Central memory CD4-positive, alpha-beta T cell (primary cell): ENCODE measurements around the gene MIDN.
A peak's percentile ranks its signal among the peaks of the same experiment; 100 is the strongest.
"Not testable (repeated sequence)": the region's sequence is repeated elsewhere in the genome, so short reads cannot be mapped to it uniquely, and the experiment has no call there.

Source experiments
- DNase-seq: peaks from one replicate; pipeline ENCODE4 v3.0.0; 2022

MIDN gene

GRCh38 chr19:1246265-1247087 lies 1.9 kb upstream of the MIDN start:
- not testable (repeated sequence) for DNase-seq

- DNase-seq = no peak
Observed at GRCh38 chr19:1247748-1248138, 640 bp upstream of the MIDN start.

GRCh38 chr19:1248786-1249297 lies 459 bp downstream of the MIDN start:
- DNase-seq = peak; percentile 88

- DNase-seq = peak; percentile 95
Observed at GRCh38 chr19:1249298-1249989, 1.1 kb downstream of the MIDN start.

- DNase-seq = no peak
Observed at GRCh38 chr19:1249990-1250436, 1.6 kb downstream of the MIDN start.

- peak; percentile 68 for DNase-seq
Observed at GRCh38 chr19:1250437-1251260, 2.3 kb downstream of the MIDN start.

- peak; percentile 71 for DNase-seq
Observed at GRCh38 chr19:1251330-1252220, 3.2 kb downstream of the MIDN start.

GRCh38 chr19:1252221-1252820 lies 3.9 kb downstream of the MIDN start:
- DNase-seq = peak; percentile 64

GRCh38 chr19:1252821-1253513 lies 4.6 kb downstream of the MIDN start:
- DNase-seq = peak; percentile 73

GRCh38 chr19:1253514-1254080 lies 5.2 kb downstream of the MIDN start:
- no peak for DNase-seq

- DNase-seq = no peak
Observed at GRCh38 chr19:1254081-1254527, 5.7 kb downstream of the MIDN start.

- no peak for DNase-seq
Observed at GRCh38 chr19:1254530-1255185, 6.3 kb downstream of the MIDN start.

- no peak for DNase-seq
Observed at GRCh38 chr19:1255186-1256161, 7.1 kb downstream of the MIDN start.

- no peak for DNase-seq
Observed at GRCh38 chr19:1256646-1257474, 8.5 kb downstream of the MIDN start.

- DNase-seq = no peak
Observed at GRCh38 chr19:1257475-1258162, 9.2 kb downstream of the MIDN start.

- DNase-seq = no peak
Observed at GRCh38 chr19:1258163-1258492, 9.7 kb downstream of the MIDN start.

- DNase-seq = no peak
Observed at GRCh38 chr19:1258707-1259205, 10.4 kb downstream of the MIDN start.
